Measurements from ENCODE around the gene MATN3. TPM values are rescaled to one million over a fixed set of nuclear protein-coding genes. Genes with fewer than 3 reads are reported as not detected.

MATN3 gene
- total RNA-seq, 1 experiment from 2014 or later, result 1.6 TPM

GRCh38 chr2:20057268-20057667 is 44.8 kb upstream of the MATN3 start:
- DNase-seq (no peak), ATAC-seq (no peak)
- Histone ChIP-seq H3K4me2 (ENCODE audit: low read length) (no peak overlapping the region), H3K27me3 (ENCODE audit: low read length) (no peaks in the 10 kb centered on the region), H3K79me2 (ENCODE audit: low read length) (no peaks in the 10 kb centered on the region), H2AFZ (ENCODE audit: low read length) (no peak overlapping the region), H3K27ac (ENCODE audit: low read length) (no peak overlapping the region), H3K9ac (ENCODE audit: low read length) (no peak overlapping the region), H3K4me3 (ENCODE audit: low read length) (no peak overlapping the region), H3K4me1 (ENCODE audit: insufficient read depth, low read length) (peaks cover 11% of the 10 kb centered on the region), H3F3A (ENCODE audit: low read length, unreplicated experiment) (peaks cover 4% of the 10 kb centered on the region), H3K9me3 (ENCODE audit: low read length) (no peaks in the 10 kb centered on the region), H4K20me1 (ENCODE audit: low read length) (no peaks in the 10 kb centered on the region), H3K9me2 (replicated peaks; ENCODE audit: low read length) (no peaks in the 10 kb centered on the region), H3K36me3 (ENCODE audit: low read depth, low read length) (no peaks in the 10 kb centered on the region)
- intact Hi-C loops (cut with micrococcal nuclease), result no loop called here
- ChIA-PET POLR2A (ENCODE audit: unreplicated experiment) (no interaction called here), CTCF (no interaction called here)
- BruUV-seq (replicated peaks), result no TSS peak
- TF ChIP-seq EZH2phosphoT487 (IDR thresholded peaks at IDR 0.05; ENCODE audit: borderline replicate concordance, low read length) (no peak), EZH2 (IDR thresholded peaks at IDR 0.05; ENCODE audit: low read length, unreplicated experiment) (no peak), CTCF (conservative IDR thresholded peaks at IDR 0.05; ENCODE audit: low read depth, low read length) (no peak)

- intact Hi-C loops (cut with micrococcal nuclease), result loop anchor here (5.0 kb wide), 1 partner anchor 143 kb away; no protein-coding TSS in a partner anchor
- Histone ChIP-seq H2AFZ (ENCODE audit: low read length) (no peak overlapping the region), H3K9ac (ENCODE audit: low read length) (no peak overlapping the region), H3K27ac (ENCODE audit: low read length) (no peak overlapping the region), H3K4me2 (ENCODE audit: low read length) (no peak overlapping the region), H3K4me3 (ENCODE audit: low read length) (no peak overlapping the region), H3F3A (ENCODE audit: low read length, unreplicated experiment) (peaks cover 5% of the 10 kb centered on the region), H3K36me3 (ENCODE audit: low read depth, low read length) (no peaks in the 10 kb centered on the region), H3K27me3 (ENCODE audit: low read length) (no peaks in the 10 kb centered on the region), H4K20me1 (ENCODE audit: low read length) (peaks cover 6% of the 10 kb centered on the region; the same call in 1 of the 2 replicates), H3K79me2 (ENCODE audit: low read length) (peaks cover 15% of the 10 kb centered on the region), H3K9me2 (replicated peaks; ENCODE audit: low read length) (no peaks in the 10 kb centered on the region), H3K9me3 (ENCODE audit: low read length) (no peaks in the 10 kb centered on the region), H3K4me1 (ENCODE audit: insufficient read depth, low read length) (peaks cover 13% of the 10 kb centered on the region)
- ChIA-PET CTCF (no interaction called here), POLR2A (ENCODE audit: unreplicated experiment) (no interaction called here)
- TF ChIP-seq CTCF (conservative IDR thresholded peaks at IDR 0.05; ENCODE audit: low read depth, low read length) (no peak), EZH2 (IDR thresholded peaks at IDR 0.05; ENCODE audit: low read length, unreplicated experiment) (no peak), EZH2phosphoT487 (IDR thresholded peaks at IDR 0.05; ENCODE audit: borderline replicate concordance, low read length) (no peak)
- DNase-seq (no peak), ATAC-seq (no peak)
- BruUV-seq (replicated peaks), result no TSS peak
Observed at GRCh38 chr2:20054931-20055330, 42.5 kb upstream of the MATN3 start.

- no peak overlapping the region for H3K9ac ChIP-seq (ENCODE audit: low read length)
- H3F3A ChIP-seq (ENCODE audit: low read length, unreplicated experiment), result peaks cover 5% of the 10 kb centered on the region
- DNase-seq (no peak), ATAC-seq (no peak)
- peaks cover 19% of the 10 kb centered on the region for H3K4me1 ChIP-seq (ENCODE audit: insufficient read depth, low read length)
- H3K79me2 ChIP-seq (ENCODE audit: low read length), result peaks cover 23% of the 10 kb centered on the region
- no peak overlapping the region for H3K4me3 ChIP-seq (ENCODE audit: low read length)
- no peak overlapping the region for H3K27ac ChIP-seq (ENCODE audit: low read length)
- BruUV-seq (replicated peaks), result no TSS peak
- H3K9me2 ChIP-seq (replicated peaks; ENCODE audit: low read length), result no peaks in the 10 kb centered on the region
- no peaks in the 10 kb centered on the region for H3K9me3 ChIP-seq (ENCODE audit: low read length)
- TF ChIP-seq EZH2 (IDR thresholded peaks at IDR 0.05; ENCODE audit: low read length, unreplicated experiment) (no peak), EZH2phosphoT487 (IDR thresholded peaks at IDR 0.05; ENCODE audit: borderline replicate concordance, low read length) (no peak), CTCF (conservative IDR thresholded peaks at IDR 0.05; ENCODE audit: low read depth, low read length) (no peak)
- peaks cover 13% of the 10 kb centered on the region for H4K20me1 ChIP-seq (ENCODE audit: low read length)
- H3K4me2 ChIP-seq (ENCODE audit: low read length), result no peak overlapping the region
- CTCF ChIA-PET, result no interaction called here
- POLR2A ChIA-PET (ENCODE audit: unreplicated experiment), result no interaction called here
- intact Hi-C loops (cut with micrococcal nuclease), result loop anchor here (5.0 kb wide), 1 partner anchor 142 kb away; no protein-coding TSS in a partner anchor
- no peak overlapping the region for H2AFZ ChIP-seq (ENCODE audit: low read length)
- H3K27me3 ChIP-seq (ENCODE audit: low read length), result no peaks in the 10 kb centered on the region
- no peaks in the 10 kb centered on the region for H3K36me3 ChIP-seq (ENCODE audit: low read depth, low read length)
Observed at GRCh38 chr2:20054119-20054518, 41.7 kb upstream of the MATN3 start.

All from PC-3 (cell line).